Erythroblast (primary cell): ENCODE data around the gene HDAC4.

Experiments
- GATA1 ChIP-seq: IDR thresholded peaks from 2 replicates; pipeline ENCODE4 v1.6.1; 2011; ENCODE audit warnings: low read depth, mild to moderate bottlenecking, control low read depth, low read length, moderate library complexity
- POLR2A ChIP-seq: IDR thresholded peaks from 2 replicates; pipeline ENCODE4 v1.6.1; 2011; ENCODE audit warnings: mild to moderate bottlenecking, low read length

DNA sequence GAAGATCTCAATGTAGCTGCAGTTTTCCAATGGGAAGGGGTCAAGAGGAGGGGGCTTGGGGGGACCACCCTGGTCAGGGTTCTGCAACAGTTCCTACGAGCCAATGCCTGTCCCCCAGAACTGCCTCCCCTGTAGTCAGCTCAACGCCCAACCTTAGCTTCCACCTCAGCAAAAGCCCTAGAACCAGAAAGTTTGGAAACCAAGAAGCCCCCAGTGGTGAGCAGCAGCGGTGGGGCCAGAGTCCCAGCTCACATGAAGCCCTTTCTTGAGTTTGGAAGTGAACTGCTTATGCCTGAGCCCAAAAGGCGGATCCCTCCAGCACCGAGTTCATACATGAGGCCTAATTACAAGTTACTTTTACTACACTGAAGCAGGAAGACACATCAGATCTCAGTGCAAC, 162.4 kb downstream of the HDAC4 start:
- no peak for TF ChIP-seq POLR2A
- TF ChIP-seq GATA1 = no peak
